ENCODE data around the gene PTPRZ1.

Gene PTPRZ1

GRCh38 chr7:121872831-121873288, at the start of gene PTPRZ1:
Gene PTPRZ1, plus strand, starts transcription at chr7:121873161. Its CDS starts 339 bp downstream, at chr7:121873500.
- DNase-seq, result no peak

- no peak for DNase-seq
These were observed 48.7 kb upstream of the PTPRZ1 start for GRCh38 chr7:121824276-121824675.

- DNase-seq, result no peak
These were observed 41.6 kb upstream of the PTPRZ1 start for GRCh38 chr7:121831351-121831750.

- DNase-seq, result no peak
These were observed 41.2 kb upstream of the PTPRZ1 start for GRCh38 chr7:121831801-121832200.

- DNase-seq, result no peak
These were observed 40.6 kb upstream of the PTPRZ1 start for GRCh38 chr7:121832347-121832746.

GRCh38 chr7:121833991-121834390, 39.0 kb upstream of the PTPRZ1 start:
- DNase-seq, result no peak

- DNase-seq, result no peak
These were observed 35.5 kb upstream of the PTPRZ1 start for GRCh38 chr7:121837462-121837861.

GRCh38 chr7:121847041-121847440, 25.9 kb upstream of the PTPRZ1 start:
- DNase-seq, result no peak

GRCh38 chr7:121853307-121853706, 19.7 kb upstream of the PTPRZ1 start:
- no peak for DNase-seq

GRCh38 chr7:121860953-121861352, 12.0 kb upstream of the PTPRZ1 start:
- no peak for DNase-seq

GRCh38 chr7:121862591-121862990, 10.4 kb upstream of the PTPRZ1 start:
- DNase-seq, result no peak

- no peak for DNase-seq
These were observed 1.8 kb upstream of the PTPRZ1 start for GRCh38 chr7:121871188-121871587.

- no peak for DNase-seq
These were observed 581 bp downstream of the PTPRZ1 start for GRCh38 chr7:121873289-121874194.

- DNase-seq, result no peak
These were observed 1.3 kb downstream of the PTPRZ1 start for GRCh38 chr7:121874298-121874697.

GRCh38 chr7:121875203-121875602, 2.2 kb downstream of the PTPRZ1 start:
- no peak for DNase-seq

GRCh38 chr7:121876656-121877500, 3.9 kb downstream of the PTPRZ1 start:
- DNase-seq, result no peak

- DNase-seq, result no peak
These were observed 6.0 kb downstream of the PTPRZ1 start for GRCh38 chr7:121878918-121879464.

GRCh38 chr7:121879544-121879943, 6.6 kb downstream of the PTPRZ1 start:
- DNase-seq, result no peak

GRCh38 chr7:121882731-121883130, 9.8 kb downstream of the PTPRZ1 start:
- no peak for DNase-seq

GRCh38 chr7:121885166-121885920, 12.4 kb downstream of the PTPRZ1 start:
- no peak for DNase-seq

GRCh38 chr7:121887634-121888033, 14.7 kb downstream of the PTPRZ1 start:
- DNase-seq, result no peak

- DNase-seq, result no peak
These were observed 17.9 kb downstream of the PTPRZ1 start for GRCh38 chr7:121890833-121891232.

- no peak for DNase-seq
These were observed 18.8 kb downstream of the PTPRZ1 start for GRCh38 chr7:121891731-121892130.

All from DMS79 treated with DMSO at 0.1 percent for 48 hours (cell line).